Activated CD8-positive, alpha-beta memory T cell treated with anti-CD3 and anti-CD28 coated beads for 24 hours (primary cell): ENCODE results near the gene PCAT7.
"Not testable (repeated sequence)": the region's sequence is repeated elsewhere in the genome, so short reads cannot be mapped to it uniquely, and the experiment has no call there.

Experiments
- DNase-seq: peaks from one replicate; pipeline ENCODE4 v3.0.0-alpha.2; 2020

The PCAT7 gene

DNA sequence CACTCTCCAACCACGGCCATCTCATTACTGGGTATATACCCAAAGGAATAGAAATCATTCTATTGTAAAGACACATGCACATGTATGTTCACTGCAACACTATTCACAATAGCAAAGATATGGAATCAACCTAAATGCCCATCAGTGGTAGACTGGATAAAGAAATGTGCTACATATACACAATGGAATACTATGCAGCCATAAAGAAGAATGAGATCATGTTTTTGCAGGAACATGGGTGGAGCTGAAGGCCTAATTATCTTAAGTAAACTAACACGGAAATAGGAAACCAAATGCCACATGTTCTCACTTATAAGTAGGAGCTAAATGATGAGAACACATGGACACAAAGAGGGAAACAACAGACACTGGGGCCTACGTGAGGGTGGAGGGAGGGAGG, 9.4 kb downstream of the PCAT7 start:
- DNase-seq: not testable (repeated sequence)

DNA sequence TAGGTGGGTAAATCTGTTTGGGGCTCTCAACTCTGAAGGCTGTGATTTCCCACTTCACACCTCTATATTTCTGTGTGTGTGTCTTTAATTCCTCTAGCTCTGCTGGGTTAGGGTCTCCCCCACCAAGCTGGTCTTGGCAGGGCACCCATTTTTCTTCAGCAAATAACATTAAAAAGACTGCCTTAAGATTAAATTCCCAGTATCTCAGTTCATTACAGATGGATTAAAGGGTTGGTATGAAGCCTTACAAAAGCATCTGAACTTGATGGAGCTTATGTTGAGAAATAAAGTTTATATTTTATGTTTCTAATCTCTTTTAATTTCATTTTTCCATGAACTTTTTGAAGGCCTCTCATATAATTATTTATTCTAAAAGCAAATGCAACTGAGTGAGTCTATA, 11.7 kb downstream of the PCAT7 start:
- DNase-seq: no peak

DNA sequence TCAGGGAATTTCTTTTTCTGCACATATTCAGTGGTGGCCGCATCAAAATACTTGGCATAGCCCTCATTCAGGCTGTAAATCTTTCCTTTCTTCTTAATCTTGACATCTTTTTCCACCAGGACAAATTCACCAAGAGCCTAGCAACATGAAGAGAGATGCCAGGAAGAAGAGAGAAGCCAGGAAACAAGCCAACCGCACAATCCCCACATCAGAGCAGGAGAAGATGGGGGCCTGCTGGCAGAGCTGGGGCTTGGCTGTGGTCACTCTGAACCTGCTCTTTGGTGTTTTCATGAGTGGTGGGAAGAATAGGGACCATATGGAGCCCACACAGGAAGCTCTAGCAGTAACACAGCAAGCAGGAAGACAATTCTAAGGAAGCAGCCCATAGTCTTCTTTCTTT, 12.4 kb downstream of the PCAT7 start:
- DNase-seq: no peak

DNA sequence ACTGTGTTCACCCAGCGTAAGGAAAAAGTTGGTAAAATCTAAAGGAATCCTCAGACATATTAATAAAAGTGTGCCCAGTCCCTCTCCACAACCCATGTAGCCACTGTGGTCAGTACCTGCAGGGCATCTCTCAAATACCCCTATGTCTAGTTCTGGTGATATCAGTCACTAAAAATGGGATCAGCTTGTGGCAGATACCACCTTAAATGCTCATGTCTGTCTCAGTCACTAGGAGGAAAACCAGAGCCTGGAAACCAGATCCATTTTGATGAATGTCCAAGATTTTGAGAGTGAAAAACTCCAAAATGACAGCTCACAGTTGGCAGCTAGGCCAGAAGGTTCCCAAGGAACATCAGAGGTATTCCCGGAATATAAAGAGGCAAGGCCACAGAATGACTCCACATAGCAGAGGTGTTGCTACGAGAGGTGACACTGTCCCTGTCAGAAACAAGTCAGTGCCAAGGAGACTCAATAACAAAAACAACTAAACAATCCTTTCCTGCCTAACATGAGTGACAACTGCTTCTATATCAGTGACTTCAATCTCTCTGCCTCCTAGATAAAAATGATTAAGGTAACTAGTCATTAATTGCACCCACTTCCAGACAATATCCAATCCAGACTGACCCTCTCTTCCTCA, 13.5 kb downstream of the PCAT7 start:
- no peak for DNase-seq

DNA sequence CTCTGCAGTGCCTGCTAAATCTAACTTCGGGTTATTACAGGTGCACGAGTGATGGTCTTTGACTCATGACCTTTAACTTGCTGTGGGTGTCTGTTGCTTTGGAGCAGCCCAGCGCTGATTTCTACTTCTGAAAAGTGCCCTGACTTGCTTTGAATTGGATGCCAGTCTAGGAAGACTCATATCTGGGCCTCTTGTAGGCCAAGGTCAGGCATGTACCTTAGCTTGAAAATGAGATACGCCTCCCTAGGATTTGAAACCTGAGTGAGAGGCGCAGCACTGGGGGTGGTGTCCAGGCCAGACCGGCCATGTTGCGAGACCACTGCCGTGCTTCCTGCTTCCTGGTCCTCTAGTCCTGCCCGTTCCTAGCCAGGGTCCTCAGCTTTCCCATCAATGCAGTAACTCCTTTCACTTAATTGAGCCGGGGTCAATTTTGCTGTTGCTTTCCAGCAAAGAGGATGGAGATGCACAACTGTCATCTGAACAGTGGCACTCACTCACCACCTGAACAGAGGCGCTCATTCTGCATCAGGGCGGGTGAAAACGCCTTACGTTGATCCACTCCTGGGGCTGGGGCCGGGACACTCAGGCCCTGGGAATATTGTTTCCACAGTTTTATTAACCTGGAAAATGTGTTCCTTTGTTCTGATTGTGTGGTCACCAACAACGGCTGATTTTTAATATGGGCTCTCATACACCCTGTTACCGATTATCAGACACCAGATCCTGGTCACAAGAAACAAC, 14.3 kb downstream of the PCAT7 start:
- no peak for DNase-seq

DNA sequence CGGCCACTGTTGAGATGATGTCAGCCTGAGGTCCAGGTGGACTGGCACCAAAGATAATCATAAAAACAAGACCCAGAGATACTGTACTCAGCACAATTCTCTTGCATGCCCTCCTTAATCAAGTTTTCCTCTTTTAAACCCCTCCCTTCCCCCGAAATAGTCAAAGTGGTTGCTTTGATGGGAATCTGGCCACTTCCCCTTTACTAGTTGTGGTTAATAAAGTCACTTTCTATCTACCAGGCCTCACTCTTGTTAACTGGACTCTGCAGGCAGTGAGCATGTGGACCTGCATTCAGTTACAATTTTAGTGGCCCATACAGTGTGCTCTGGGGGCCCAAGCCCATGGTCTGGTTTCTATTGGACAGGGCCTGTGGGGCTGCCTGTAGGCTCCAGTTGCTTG, 21.2 kb downstream of the PCAT7 start:
- DNase-seq: no peak

DNA sequence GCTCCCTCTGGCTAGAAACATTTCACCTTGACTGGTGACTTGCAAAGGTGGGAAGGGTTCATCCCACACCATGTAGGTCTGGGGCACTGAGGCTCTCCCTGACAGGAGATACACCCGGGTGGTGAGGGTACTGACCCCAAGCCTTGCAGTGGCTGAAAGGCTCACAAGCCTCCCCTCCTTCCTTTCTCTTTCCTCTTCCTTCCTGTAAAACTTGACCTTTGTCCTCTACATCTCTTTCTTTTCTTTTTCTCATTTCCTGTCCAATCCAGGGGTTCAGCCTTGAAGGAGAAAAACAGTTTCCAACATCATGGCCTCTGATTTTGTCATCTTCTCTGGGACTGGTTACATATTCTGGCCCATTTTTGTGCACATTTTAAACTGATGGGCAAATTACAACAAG, 22.2 kb downstream of the PCAT7 start:
- DNase-seq: no peak

DNA sequence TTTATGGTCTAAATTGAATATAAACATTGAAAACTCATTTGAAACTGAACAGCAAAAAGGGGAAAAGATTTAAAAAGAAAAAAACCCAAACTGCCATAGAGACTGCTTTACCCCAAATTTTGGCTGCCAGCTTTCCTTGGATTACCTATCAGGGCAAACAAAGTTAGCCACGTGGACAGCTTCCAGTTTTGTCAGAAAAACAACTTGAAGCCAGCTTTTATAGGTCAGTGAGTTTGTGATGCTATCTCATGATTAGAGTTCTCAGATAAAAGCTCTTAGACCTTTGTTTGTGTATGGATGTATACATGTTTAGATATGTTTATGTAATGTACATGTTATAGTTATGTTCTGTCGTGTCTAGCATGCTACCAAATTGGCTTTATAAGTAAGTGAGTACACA, 22.7 kb downstream of the PCAT7 start:
- DNase-seq: no peak

DNA sequence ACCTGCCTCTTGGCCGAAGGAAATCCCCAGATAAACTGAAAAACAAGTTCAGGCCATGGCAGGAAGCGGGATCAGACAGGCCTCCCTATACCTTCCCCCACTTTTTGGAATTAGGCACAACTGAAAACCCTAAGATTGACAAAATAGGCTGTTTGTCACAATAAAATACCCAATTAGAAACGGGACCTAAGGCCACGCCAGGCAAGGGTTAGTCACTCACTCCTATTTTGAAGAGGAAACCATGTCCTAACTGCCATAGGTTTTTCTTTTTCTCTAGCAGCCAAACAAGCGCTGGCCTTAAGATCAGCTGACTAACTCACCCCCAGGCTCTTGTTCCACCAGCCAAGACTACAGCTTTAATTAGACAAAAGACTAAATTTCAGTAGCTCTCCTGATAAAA, 26.8 kb downstream of the PCAT7 start:
- DNase-seq: no peak

DNA sequence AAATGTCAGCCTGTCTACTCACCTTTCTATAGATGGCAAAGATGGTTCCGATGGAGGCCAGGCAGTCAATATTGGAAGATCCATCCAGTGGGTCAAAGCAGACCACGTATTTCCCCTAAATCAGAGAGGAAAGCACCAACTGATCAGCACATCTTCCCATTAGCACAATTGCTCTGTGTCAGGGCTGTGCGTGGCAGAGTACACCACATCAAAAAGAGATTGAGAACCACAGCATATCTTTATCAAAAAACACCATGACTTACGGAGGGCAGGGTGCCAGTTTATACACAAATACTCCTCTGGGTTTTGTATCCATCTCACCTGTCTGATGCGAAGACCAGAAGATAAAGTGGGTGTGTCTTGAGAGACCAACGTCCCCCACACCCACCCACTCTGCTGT, 29.7 kb downstream of the PCAT7 start:
- DNase-seq: no peak

DNA sequence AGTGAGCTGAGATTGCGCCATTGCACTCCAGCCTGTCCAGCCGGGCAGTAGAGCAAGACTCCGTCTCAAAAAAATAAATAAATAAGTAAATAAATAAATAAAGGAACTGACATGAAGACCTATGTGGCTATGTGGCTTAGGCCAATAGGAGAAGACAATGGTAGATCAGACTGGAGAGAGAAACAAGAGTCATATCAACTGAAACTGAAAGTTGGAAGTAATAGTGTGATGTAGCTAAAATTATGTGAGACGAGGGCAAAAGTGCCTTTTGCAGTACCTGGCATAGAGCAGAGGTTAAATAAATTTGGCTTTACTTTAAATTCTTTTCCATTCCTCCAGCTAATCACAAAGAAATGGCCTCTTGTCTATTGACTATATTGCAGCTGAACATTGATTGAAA, 31.4 kb downstream of the PCAT7 start:
- no peak for DNase-seq

DNA sequence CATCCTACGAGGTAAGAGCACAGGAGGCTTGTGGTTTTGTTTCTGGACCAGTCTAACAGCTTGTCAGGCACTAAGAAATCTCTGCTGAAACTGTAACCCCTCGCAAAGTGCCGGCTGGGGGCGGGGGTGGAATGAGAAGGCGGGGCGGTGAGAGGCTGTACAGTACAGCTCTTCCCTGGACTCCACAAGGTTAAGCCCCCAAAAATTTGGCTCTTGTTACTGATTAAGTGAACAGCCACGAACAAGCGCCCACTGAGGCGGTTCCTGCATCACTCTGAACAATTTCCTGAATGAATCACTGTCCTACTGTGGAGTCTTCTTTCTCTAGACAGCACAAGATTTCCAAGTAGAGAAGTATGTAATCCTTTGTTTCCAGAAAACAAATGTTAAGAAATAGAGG, 31.9 kb downstream of the PCAT7 start:
- DNase-seq: peak; percentile 48

DNA sequence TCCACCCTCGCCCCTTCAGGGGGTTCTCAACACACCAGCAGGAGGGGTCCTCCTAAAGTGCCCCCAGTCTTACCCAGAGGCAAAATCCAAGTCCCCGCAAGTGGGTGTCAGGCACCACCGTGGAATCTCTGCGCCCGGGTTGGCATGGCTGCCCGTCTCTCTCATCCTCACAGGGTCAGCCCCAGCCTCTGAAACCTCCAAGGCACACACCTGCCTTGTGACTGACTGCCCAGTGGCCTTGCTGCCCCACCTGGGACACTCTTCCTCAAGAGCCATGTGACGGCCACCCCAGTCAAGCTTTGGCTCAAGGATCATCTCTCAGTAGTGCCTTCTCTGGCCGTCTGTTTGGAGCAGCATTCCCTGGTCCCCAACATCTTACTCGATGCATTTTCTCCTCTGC, 33.8 kb downstream of the PCAT7 start:
- DNase-seq: peak; percentile 42

DNA sequence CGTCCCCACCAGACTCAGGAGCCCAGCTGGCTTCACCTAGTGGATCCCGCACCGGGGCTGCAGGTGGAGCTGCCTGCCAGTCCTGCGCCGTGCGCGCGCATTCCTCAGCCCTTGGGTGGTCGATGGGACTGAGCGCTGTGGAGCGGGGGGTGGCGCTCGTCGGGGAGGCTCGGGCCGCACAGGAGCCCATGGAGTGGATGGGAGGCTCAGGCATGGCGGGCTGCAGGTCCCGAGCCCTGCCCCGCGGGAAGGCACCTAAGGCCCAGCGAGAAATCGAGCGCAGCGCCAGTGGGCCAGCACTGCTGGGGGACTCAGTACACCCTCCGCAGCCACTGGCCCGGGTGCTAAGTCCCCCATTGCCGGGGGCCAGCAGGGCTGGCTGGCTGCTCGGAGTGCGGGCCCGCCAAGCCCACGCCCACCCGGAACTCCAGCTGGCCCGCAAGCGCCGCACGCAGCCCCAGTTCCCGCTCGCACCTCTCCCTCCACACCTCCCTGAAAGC, 36.2 kb downstream of the PCAT7 start:
- not testable (repeated sequence) for DNase-seq

DNA sequence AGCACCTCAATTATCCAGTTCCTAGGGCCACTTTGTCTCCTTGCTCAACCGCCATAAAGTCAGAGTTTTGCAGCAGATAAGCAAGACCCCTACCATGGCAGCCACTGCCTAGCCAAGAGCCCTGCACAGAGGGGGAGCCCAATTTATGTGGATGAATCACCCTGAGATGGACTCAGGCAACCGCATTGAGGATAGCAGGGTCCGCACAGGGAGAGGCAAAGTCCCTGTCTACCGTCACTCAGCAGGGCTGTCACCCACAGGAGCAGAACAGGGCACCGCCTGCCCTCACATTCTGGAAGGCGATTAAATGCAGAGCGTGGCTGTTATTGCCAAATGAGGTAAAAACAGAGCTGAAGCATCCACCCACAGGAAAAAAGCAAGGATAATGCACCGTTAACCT, 37.0 kb downstream of the PCAT7 start:
- no peak for DNase-seq

DNA sequence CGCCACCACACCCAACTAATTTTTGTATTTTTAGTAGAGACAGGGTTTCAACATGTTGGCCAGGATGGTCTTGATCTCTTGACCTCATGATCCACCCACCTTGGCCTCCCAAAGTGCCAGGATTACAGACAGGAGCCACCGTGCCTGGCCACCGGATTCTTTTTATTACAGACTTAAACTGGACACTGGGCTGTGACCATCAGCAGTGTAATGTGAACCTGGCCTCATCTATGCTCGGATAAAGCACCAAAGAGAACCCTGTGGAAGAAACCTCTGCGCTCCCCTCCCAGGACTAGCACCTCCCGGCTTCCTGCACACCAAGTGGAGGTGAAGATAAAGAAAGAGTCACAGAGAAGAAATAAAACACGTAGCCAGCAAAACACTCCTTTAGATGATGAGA, 37.8 kb downstream of the PCAT7 start:
- not testable (repeated sequence) for DNase-seq

DNA sequence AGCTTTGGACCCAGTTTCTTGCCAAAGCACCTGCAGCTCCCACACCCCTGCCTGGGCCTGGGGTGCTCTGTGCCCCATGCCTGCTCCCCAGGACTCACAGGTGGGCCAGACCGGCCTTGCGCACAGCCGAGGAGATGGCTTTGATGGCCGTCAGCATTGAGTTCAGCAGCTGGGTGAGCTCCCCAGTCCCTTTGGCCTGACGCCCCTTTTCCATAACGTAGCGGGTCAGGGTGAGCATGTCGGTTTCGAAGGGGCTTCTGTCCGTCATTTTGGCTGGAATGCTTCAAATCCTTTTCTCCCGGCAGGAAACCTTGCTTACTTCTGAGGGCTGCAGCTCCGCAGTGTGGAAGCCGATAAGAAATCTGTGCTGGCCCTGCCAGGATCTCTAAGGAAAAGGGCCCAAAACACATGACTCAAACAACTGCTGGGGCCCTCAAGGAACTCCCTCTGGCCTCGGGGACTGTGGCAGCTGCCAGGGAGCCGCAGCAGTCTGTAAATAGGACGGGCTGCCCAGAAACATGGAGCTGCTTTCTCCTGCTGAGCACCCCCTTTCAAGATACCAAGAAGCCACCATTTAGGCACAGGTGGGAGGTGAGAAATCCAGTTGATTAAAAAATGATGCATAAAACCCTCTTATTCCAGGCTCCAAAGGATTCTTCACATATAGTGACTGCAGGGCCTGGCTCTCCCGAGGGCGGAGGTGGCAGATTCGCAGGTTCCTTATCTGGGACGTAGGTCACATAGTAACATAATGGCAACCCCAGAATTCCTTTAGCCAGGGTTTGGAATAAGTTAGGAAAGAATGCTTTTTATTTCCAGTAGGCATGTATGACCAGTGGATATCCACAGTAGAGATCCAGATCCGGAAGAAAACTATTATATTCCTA, 38.8 kb downstream of the PCAT7 start, which contains the start of gene FBP2:
Gene FBP2 (minus strand): TSS at position 366 of the 887 bp plus-strand sequence. CDS start 98 bp downstream, at position 268.
- DNase-seq: no peak

DNA sequence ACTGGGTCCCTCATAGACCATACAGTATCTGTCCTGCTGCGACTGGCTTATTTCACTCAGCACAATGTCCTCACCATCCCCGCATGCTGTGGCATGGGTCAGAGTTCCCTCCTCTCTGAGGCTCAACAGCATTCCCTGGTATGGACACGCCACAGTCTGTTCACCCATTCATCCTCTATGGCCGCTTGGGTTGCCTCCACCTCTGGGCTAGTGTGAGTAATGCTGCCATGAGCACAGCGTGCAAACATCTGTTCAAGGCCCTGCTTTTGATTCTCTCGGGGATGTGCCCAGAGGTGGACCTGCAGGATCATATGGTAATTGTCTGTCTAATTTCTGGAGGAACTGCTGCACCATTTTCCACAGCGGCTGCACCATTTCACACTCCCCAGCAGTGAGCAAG, 44.2 kb downstream of the PCAT7 start:
- DNase-seq: no peak

DNA sequence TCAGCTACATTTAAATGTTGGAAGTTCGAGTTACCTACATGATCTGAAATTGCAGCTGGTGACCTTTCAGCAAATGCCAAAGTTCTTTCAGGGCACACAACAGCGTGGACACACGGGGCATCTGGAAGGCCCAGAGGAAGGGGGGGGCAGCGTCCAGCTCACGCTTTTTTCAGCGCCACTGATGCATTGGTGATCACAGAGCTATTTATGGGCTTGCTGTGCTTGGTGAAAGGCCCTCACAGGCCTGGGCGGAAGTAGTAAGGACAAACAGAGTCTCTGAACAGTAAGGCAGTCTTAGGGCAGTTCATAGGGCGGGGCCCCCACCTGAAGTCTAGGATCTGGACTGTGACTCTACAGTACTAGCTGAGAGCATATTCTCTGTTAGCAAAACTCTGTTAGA, 45.4 kb downstream of the PCAT7 start:
- DNase-seq: no peak

DNA sequence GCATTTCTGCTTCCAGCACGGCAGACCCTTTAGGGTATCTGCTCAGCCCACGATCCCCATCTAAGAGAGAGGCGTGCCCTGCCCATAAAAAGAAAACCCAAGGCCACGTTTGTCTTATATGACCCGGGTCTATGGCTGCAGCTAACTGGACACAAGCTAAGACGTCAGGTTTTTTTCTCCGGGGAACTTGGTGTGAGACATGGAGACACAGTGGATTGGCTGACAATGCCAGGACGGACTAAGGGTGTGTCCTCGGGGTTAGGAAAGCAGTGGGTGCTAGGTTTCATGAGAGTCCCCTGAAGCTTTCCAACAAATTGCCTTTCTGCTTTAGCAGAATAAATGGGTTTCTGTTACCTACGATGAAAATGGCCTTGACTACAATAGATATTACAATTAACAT, 45.8 kb downstream of the PCAT7 start:
- DNase-seq: no peak

DNA sequence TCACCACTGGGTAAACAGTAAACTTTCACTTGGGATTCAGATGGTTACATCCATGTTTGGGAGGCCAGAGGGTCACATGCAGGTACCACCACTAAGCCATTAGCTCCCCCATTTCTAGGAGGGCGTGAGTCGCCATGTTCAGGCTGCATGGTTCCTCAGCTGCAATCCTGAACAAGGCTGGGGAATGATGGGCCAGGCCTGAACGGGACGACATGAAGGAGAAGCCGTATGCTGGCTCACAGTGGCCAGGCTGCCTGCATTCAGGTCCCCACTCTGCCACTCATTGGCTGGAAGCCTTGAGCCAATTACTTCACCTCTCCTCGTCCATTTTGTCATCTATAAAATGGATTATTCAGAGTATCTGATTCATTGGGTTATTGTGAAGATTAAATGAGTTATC, 47.8 kb downstream of the PCAT7 start:
- no peak for DNase-seq

DNA sequence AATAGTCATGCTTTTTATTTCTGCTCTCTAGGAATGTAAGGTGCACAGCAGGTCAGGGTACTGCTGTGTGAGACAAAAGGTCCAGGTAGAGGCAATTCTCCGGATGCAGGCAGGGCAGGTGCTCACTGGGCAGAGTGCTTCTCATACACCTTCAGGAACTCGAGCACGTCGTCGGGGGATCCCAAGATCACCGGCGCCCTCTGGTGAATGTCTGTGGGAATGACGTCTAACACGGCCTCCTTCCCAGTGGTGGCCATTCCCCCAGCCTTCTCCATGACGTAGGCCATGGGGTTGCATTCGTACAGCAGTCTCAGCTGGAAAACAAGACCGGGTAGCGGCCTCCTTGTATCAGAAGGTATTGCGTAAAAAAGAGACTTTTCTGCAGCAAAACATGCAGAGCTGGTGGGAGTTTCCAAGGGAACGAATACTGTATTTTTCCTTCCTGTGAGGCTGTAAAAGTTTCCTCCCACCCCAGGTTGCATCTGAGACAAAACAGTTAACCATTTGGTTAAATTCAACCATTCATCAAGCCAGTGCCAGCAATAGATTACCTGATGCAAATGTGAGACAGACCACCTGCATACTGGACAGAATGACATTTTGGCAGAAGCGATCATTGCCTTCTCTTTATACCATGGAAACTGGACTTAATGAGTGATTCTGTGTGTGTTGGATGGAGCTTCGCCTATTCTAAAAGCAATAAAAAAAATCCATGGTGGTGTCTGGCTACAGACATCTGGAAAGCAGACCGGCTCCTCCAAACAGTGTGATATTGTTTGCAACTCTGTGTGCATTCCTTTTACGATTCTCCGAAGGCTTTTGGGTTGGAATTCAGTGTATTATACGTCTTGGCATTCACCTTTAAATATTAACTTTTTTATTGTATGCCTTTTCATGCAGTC, 48.6 kb downstream of the PCAT7 start:
- DNase-seq: peak; percentile 85
